GM12878 (cell line): ENCODE results near the gene RRH. TPM values are rescaled to one million over a fixed set of nuclear protein-coding genes. Genes with fewer than 3 reads are reported as not detected.

Source experiments
- ATAC-seq: fragments of 200-7000 bp; cut with Tn5 transposase; 3 replicates; pipeline ENCODE4 v1.9.1; 2020; ENCODE audit warnings: mild to moderate bottlenecking, moderate library complexity
- BruUV-seq: library from RNA; stranded (reverse); fragments of 400-500 nt; replicated peaks from 2 replicates; lab custom pipeline; 2021; lab: Mats Ljungman, UMichigan
- CTCF ChIA-PET: fragments of 300-600 bp; sonication (Branson Sonifier 250); formaldehyde crosslinking; extraction: SDS; loops from one replicate; lab custom pipeline; 2021; ENCODE audit warnings: inconsistent platforms; lab: Yijun Ruan, JAX
- POLR2A ChIA-PET: fragments of 350-600 bp; formaldehyde crosslinking; extraction: SDS; loops from one replicate; lab custom pipeline; 2021; ENCODE audit warnings: inconsistent platforms; lab: Charles Lee
- RAD21 ChIA-PET: fragments of 300-600 bp; sonication (Branson Sonifier 250); formaldehyde crosslinking; loops from one replicate; lab custom pipeline; 2023; ENCODE audit warnings: antibody characterized with exemption; ENCODE audit not compliant: unreplicated experiment; lab: Charles Lee
- SMC1A ChIA-PET: fragments of 300-600 bp; sonication (Branson Sonifier 250); formaldehyde crosslinking; loops from one replicate; lab custom pipeline; 2023; ENCODE audit not compliant: unreplicated experiment, uncharacterized antibody; lab: Charles Lee
- DNase-seq: peaks from one replicate; pipeline ENCODE4 v3.0.0-alpha.2; 2011; ENCODE audit warnings: low read depth, low spot score
- FAIRE-seq: peaks from 3 replicates; lab custom pipeline; 2011; peaks lifted over from hg19 to GRCh38; lab: Jason Lieb, UNC
- H2AFZ ChIP-seq: 2 replicates; pipeline ENCODE4 v1.6.0; 2011; ENCODE audit warnings: low read depth, low read length, control low read depth; ENCODE audit not compliant: control insufficient read depth
- H3K27ac ChIP-seq: 2 replicates; pipeline ENCODE4 v1.5.1; 2011; ENCODE audit warnings: control low read depth; ENCODE audit not compliant: control insufficient read depth, insufficient read depth
- H3K27me3 ChIP-seq, 2 experiments: replicated peaks in 1 of 2; 2 replicates each; pipeline versions ENCODE4 v1.6.0 to v1.6.1; 2011; ENCODE audit warnings: low read length in 1 of 2; ENCODE audit not compliant: control insufficient read depth in 2 of 2, insufficient read depth in 2 of 2
- H3K36me3 ChIP-seq, 2 experiments: 2 replicates each; pipeline ENCODE4 v1.5.1; 2011; ENCODE audit warnings: low read length in 1 of 2; ENCODE audit not compliant: control insufficient read depth in 2 of 2, insufficient read depth in 2 of 2
- H3K4me1 ChIP-seq: 2 replicates; pipeline ENCODE4 v1.6.1; 2011; ENCODE audit warnings: mild to moderate bottlenecking, low read length, moderate library complexity, mixed read lengths; ENCODE audit not compliant: control insufficient read depth, insufficient read depth
- H3K4me2 ChIP-seq: 2 replicates; pipeline ENCODE4 v1.6.0; 2011; ENCODE audit warnings: control low read depth; ENCODE audit not compliant: control insufficient read depth, insufficient read depth
- H3K4me3 ChIP-seq: fragments of 200-600 bp; sonication (generic); 2 replicates; pipeline ENCODE4 v1.5.1; 2016
- H3K79me2 ChIP-seq: 2 replicates; pipeline ENCODE4 v1.6.0; 2011; ENCODE audit warnings: low read length; ENCODE audit not compliant: control insufficient read depth, insufficient read depth
- H3K9ac ChIP-seq: 2 replicates; pipeline ENCODE4 v1.8.0; 2011; ENCODE audit warnings: low read length, control low read depth, mixed read lengths; ENCODE audit not compliant: control insufficient read depth, insufficient read depth
- H3K9me3 ChIP-seq: replicated peaks from 3 replicates; pipeline ENCODE4 v1.5.1; 2011; ENCODE audit warnings: mild to moderate bottlenecking, low read length; ENCODE audit not compliant: control insufficient read depth, insufficient read depth
- H4K20me1 ChIP-seq: 2 replicates; pipeline ENCODE4 v1.6.0; 2011; ENCODE audit not compliant: control insufficient read depth, insufficient read depth
- ATF7 ChIP-seq: fragments of 450-650 bp; IDR thresholded peaks from 2 replicates; pipeline ENCODE4 v1.6.1; 2016; ENCODE audit warnings: low read depth, mild to moderate bottlenecking
- BACH1 ChIP-seq: fragments of 450-650 bp; IDR thresholded peaks from 2 replicates; pipeline ENCODE4 v1.6.1; 2017; ENCODE audit warnings: mild to moderate bottlenecking, borderline replicate concordance
- BHLHE40 ChIP-seq, 2 experiments: fragments of 450-650 bp in 1 of 2; IDR thresholded peaks; 2 replicates each; pipeline ENCODE4 v1.6.1; 2011 to 2017; ENCODE audit warnings: low read depth in 2 of 2, borderline replicate concordance in 1 of 2, improper control_type of control experiment in 1 of 2, low read length in 1 of 2, mild to moderate bottlenecking in 1 of 2
- CREM ChIP-seq: IDR thresholded peaks from 2 replicates; pipeline ENCODE4 v1.6.1; 2014; ENCODE audit warnings: antibody characterized with exemption, low read depth
- EED ChIP-seq: sonication (generic); IDR thresholded peaks from 2 replicates; pipeline ENCODE4 v1.6.1; 2016; ENCODE audit warnings: antibody characterized with exemption, low read depth
- EGR1 ChIP-seq, 2 experiments: IDR thresholded peaks; 1 replicate in 1 of 2; 2 replicates in 1 of 2; pipeline ENCODE4 v1.6.1; 2011 to 2012; ENCODE audit warnings: low read depth in 2 of 2, low read length in 2 of 2, borderline replicate concordance in 1 of 2, mild to moderate bottlenecking in 1 of 2, moderate library complexity in 1 of 2
- EP300 ChIP-seq, 2 experiments: fragments of 150-350 bp in 1 of 2; IDR thresholded peaks; 2 replicates each; pipeline ENCODE4 v1.6.1; 2011 to 2012; ENCODE audit warnings: low read depth in 2 of 2, low read length in 2 of 2, borderline replicate concordance in 1 of 2, improper control_type of control experiment in 1 of 2, inconsistent platforms in 1 of 2; ENCODE audit not compliant: control insufficient read depth in 1 of 2
- ESRRA ChIP-seq: IDR thresholded peaks from 2 replicates; pipeline ENCODE4 v1.6.1; 2012; ENCODE audit warnings: mild to moderate bottlenecking, low read length, improper control_type of control experiment
- IKZF2 ChIP-seq, 2 experiments: fragments of 450-650 bp; IDR thresholded peaks; 2 replicates each; pipeline ENCODE4 v1.6.1; 2017; ENCODE audit warnings: mild to moderate bottlenecking in 2 of 2, moderate library complexity in 2 of 2
- IRF4 ChIP-seq: IDR thresholded peaks from 2 replicates; pipeline ENCODE4 v1.6.1; 2011; ENCODE audit warnings: low read depth, low read length
- JUNB ChIP-seq: IDR thresholded peaks from 2 replicates; pipeline ENCODE4 v1.6.1; 2016; ENCODE audit warnings: antibody characterized with exemption, mild to moderate bottlenecking
- JUND ChIP-seq: IDR thresholded peaks from 2 replicates; pipeline ENCODE4 v1.6.1; 2012; ENCODE audit warnings: low read depth, mild to moderate bottlenecking, low read length, improper control_type of control experiment, moderate library complexity
- MEF2B ChIP-seq: fragments of 450-650 bp; IDR thresholded peaks from 2 replicates; pipeline ENCODE4 v1.6.1; 2018; ENCODE audit warnings: mild to moderate bottlenecking, moderate library complexity; ENCODE audit not compliant: partially characterized antibody, poor library complexity, severe bottlenecking
- NRF1 ChIP-seq: conservative IDR thresholded peaks from 2 replicates; pipeline ENCODE4 v1.6.1; 2011; ENCODE audit warnings: mild to moderate bottlenecking, low read depth, low read length, improper control_type of control experiment
- RB1 ChIP-seq: fragments of 450-650 bp; formaldehyde crosslinking; IDR thresholded peaks from 2 replicates; pipeline ENCODE4 v1.6.1; 2017; ENCODE audit warnings: mild to moderate bottlenecking, borderline replicate concordance
- RUNX3 ChIP-seq: IDR thresholded peaks from 2 replicates; pipeline ENCODE4 v1.6.1; 2012; ENCODE audit warnings: low read length, inconsistent platforms
- TCF3 ChIP-seq: IDR thresholded peaks from 2 replicates; pipeline ENCODE4 v1.6.1; 2012; ENCODE audit warnings: low read depth, mild to moderate bottlenecking, low read length, borderline replicate concordance; ENCODE audit not compliant: insufficient read depth
- YY1 ChIP-seq: IDR thresholded peaks from 2 replicates; pipeline ENCODE4 v1.6.1; 2011; ENCODE audit warnings: low read depth, mild to moderate bottlenecking, low read length
- WGBS: methylation state at CpG from one replicate; pipeline ENCODE4 v1.1.6; 2016; ENCODE audit warnings: low lambda C conversion rate; ENCODE audit not compliant: insufficient replicate concordance, insufficient coverage; ENCODE audit errors: missing lambda C conversion rate; 5-methylcytosine and 5-hydroxymethylcytosine counted together
- in situ Hi-C: fragments of 300-500 bp; cut with MboI; formaldehyde crosslinking; loops from 9 replicates; pipeline ENCODE4 v1.14.3; 2018; ENCODE audit warnings: mixed read lengths
- intact Hi-C: fragments of 100-400 bp; cut with micrococcal nuclease; formaldehyde crosslinking; loops from one replicate; pipeline ENCODE4 v1.14.2; 2022; ENCODE audit not compliant: unreplicated experiment
- polyA plus RNA-seq, 11 experiments: library from polyadenylated mRNA; depleted of rRNA in 4 of 11; unstranded in 6 of 11; stranded (reverse) in 5 of 11; fragments of >200 nt; fragmentation: Nextera tagmentation in 4 of 11; fragmentation: Illumina TruSeq in 1 of 11; extraction: Ambion mirVana in 4 of 11; extraction: Trizol in 1 of 11; gene quantifications; 1 replicate in 1 of 11; 2 replicates in 10 of 11; pipeline versions ENCODE4 v1.2.1 to v1.2.3, GENCODE V29; 2011 to 2016; ENCODE audit warnings: inconsistent platforms in 2 of 11, missing spikeins in 2 of 11, low read depth in 1 of 11
- total RNA-seq, 4 experiments: library from RNA; depleted of rRNA in 3 of 4; stranded (reverse); fragments of >200 nt in 3 of 4; fragmentation: Illumina TruSeq in 1 of 4; extraction: Trizol in 1 of 4; gene quantifications; 2 replicates each; pipeline versions ENCODE4 v1.2.1 to v1.2.3, GENCODE V29; 2013 to 2021
- TF ChIP-seq, protein P1 (sequence below): fragments of 450-650 bp; IDR thresholded peaks from 2 replicates; pipeline ENCODE4 v1.6.1; 2016; ENCODE audit warnings: mild to moderate bottlenecking
- TF ChIP-seq, protein P2 (sequence below): fragments of 450-650 bp; IDR thresholded peaks from 2 replicates; pipeline ENCODE4 v1.6.1; 2016; ENCODE audit warnings: mild to moderate bottlenecking, moderate library complexity, borderline replicate concordance

RRH gene
- total and polyA plus RNA-seq, 10 of the 15 experiments (the other 5 are each of a cell fraction or from before 2014, with no cell fraction given) = 0.06 to 0.24 (median 0.12) TPM; not detected in 6

- ChIA-PET POLR2A (no interaction called here), CTCF (interaction anchor here (1.4 kb wide), 2 partner anchors 8 to 641 kb away, joined by 4 to 5 read pairs; no protein-coding TSS in a partner anchor), RAD21 (no interaction called here), SMC1A (interaction anchor here (0.6 kb wide), 1 partner anchor 248 kb away, joined by 3 read pairs; no protein-coding TSS in a partner anchor)
- Histone ChIP-seq H2AFZ (no peak overlapping the region), H3K27me3 (no peaks in the 10 kb centered on the region; a peak in 2 of 4 replicates), H3K9ac (no peak overlapping the region), H3K4me1 (peaks cover 8% of the 10 kb centered on the region; the same call in 1 of the 2 replicates), H3K27ac (no peak overlapping the region), H3K36me3 (no peaks in the 10 kb centered on the region), H3K9me3 (no peaks in the 10 kb centered on the region), H3K79me2 (no peaks in the 10 kb centered on the region), H4K20me1 (no peaks in the 10 kb centered on the region), H3K4me2 (peak overlapping the region; percentile 44), H3K4me3 (no peak overlapping the region)
- no TSS peak for BruUV-seq
- 0% methylated on average over 3 of the region's 3 CpGs for WGBS
- intact Hi-C loops = no loop called here
- in situ Hi-C loops = no loop called here
- FAIRE-seq (peak; percentile 44), DNase-seq (peak; percentile 8), ATAC-seq (peak; percentile 86)
- 0 out of 2 replicates have a peak, but pooled peaks have one; percentile 29 for TF ChIP-seq CREM
- TF ChIP-seq ATF7 = peak; percentile 80
- TF ChIP-seq, protein P1, sequence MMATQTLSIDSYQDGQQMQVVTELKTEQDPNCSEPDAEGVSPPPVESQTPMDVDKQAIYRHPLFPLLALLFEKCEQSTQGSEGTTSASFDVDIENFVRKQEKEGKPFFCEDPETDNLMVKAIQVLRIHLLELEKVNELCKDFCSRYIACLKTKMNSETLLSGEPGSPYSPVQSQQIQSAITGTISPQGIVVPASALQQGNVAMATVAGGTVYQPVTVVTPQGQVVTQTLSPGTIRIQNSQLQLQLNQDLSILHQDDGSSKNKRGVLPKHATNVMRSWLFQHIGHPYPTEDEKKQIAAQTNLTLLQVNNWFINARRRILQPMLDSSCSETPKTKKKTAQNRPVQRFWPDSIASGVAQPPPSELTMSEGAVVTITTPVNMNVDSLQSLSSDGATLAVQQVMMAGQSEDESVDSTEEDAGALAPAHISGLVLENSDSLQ = no peak
- no peak for TF ChIP-seq BACH1
- peak; percentile 30 to 67; a peak in 1 of 4 replicates for TF ChIP-seq EP300 (IDR thresholded peaks at IDR 0.05; ENCODE audit: borderline replicate concordance in 1 of 2, control insufficient read depth in 1 of 2, low read depth in 2 of 2, low read length in 2 of 2)
- no peak for TF ChIP-seq IKZF2 (IDR thresholded peaks at IDR 0.05)
- TF ChIP-seq, protein P2, sequence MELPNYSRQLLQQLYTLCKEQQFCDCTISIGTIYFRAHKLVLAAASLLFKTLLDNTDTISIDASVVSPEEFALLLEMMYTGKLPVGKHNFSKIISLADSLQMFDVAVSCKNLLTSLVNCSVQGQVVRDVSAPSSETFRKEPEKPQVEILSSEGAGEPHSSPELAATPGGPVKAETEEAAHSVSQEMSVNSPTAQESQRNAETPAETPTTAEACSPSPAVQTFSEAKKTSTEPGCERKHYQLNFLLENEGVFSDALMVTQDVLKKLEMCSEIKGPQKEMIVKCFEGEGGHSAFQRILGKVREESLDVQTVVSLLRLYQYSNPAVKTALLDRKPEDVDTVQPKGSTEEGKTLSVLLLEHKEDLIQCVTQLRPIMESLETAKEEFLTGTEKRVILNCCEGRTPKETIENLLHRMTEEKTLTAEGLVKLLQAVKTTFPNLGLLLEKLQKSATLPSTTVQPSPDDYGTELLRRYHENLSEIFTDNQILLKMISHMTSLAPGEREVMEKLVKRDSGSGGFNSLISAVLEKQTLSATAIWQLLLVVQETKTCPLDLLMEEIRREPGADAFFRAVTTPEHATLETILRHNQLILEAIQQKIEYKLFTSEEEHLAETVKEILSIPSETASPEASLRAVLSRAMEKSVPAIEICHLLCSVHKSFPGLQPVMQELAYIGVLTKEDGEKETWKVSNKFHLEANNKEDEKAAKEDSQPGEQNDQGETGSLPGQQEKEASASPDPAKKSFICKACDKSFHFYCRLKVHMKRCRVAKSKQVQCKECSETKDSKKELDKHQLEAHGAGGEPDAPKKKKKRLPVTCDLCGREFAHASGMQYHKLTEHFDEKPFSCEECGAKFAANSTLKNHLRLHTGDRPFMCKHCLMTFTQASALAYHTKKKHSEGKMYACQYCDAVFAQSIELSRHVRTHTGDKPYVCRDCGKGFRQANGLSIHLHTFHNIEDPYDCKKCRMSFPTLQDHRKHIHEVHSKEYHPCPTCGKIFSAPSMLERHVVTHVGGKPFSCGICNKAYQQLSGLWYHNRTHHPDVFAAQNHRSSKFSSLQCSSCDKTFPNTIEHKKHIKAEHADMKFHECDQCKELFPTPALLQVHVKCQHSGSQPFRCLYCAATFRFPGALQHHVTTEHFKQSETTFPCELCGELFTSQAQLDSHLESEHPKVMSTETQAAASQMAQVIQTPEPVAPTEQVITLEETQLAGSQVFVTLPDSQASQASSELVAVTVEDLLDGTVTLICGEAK = no peak
- TF ChIP-seq TCF3 = 0 out of 2 replicates have a peak, but pooled peaks have one; percentile 39
- TF ChIP-seq IRF4 = peak; percentile 67; the same call in 1 of the 2 replicates
- peak; percentile 41 to 46; a peak in 2 of 4 replicates for TF ChIP-seq BHLHE40 (IDR thresholded peaks at IDR 0.05; ENCODE audit: borderline replicate concordance in 1 of 2, low read depth in 2 of 2, low read length in 1 of 2)
- TF ChIP-seq ESRRA = peak; percentile 76; the same call in 1 of the 2 replicates
- TF ChIP-seq RB1 = no peak
- TF ChIP-seq YY1 = no peak
- no peak for TF ChIP-seq NRF1
- TF ChIP-seq JUNB = peak; percentile 89
- no peak for TF ChIP-seq EED
- peak; percentile 76 for TF ChIP-seq MEF2B
- peak; percentile 56; the same call in 1 of the 2 replicates for TF ChIP-seq JUND
- TF ChIP-seq RUNX3 = peak; percentile 42
- no peak for TF ChIP-seq EGR1 (IDR thresholded peaks at IDR 0.05; ENCODE audit: borderline replicate concordance in 1 of 2, low read depth in 2 of 2, low read length in 2 of 2)
Measured at GRCh38 chr4:109877400-109877799, 49.6 kb downstream of the RRH start.
